HepG2 (cell line): Measurements from ENCODE around the gene VWA1. TPM values are rescaled to one million over a fixed set of nuclear protein-coding genes. Genes with fewer than 3 reads are reported as not detected.

Experiments used
- HES4 ChIP-seq: sonication (generic); formaldehyde crosslinking; IDR thresholded peaks from 2 replicates; pipeline ENCODE4 v1.9.0; 2021; ENCODE audit warnings: mild to moderate bottlenecking, missing genetic modification reagents, borderline replicate concordance
- KLF12 ChIP-seq: sonication (generic); formaldehyde crosslinking; IDR thresholded peaks from 2 replicates; pipeline ENCODE4 v1.4.0; 2020; ENCODE audit warnings: missing genetic modification reagents, borderline replicate concordance
- MED8 ChIP-seq: sonication (generic); formaldehyde crosslinking; IDR thresholded peaks from 2 replicates; pipeline ENCODE4 v1.8.1; 2023; ENCODE audit warnings: mild to moderate bottlenecking, missing genetic modification reagents; ENCODE audit not compliant: insufficient replicate concordance
- NFKB2 ChIP-seq: sonication (generic); formaldehyde crosslinking; IDR thresholded peaks from 2 replicates; pipeline ENCODE4 v1.4.0; 2020; ENCODE audit warnings: missing genetic modification reagents, borderline replicate concordance
- POLR2AphosphoS5 ChIP-seq: IDR thresholded peaks from 2 replicates; pipeline ENCODE4 v1.6.1; 2012; ENCODE audit warnings: low read depth, low read length
- PTBP1 ChIP-seq: fragments of 200-400 bp; formaldehyde crosslinking; IDR thresholded peaks from 2 replicates; pipeline ENCODE4 v1.6.1; 2018; ENCODE audit warnings: low read length, low read depth; ENCODE audit not compliant: poor library complexity, severe bottlenecking
- SAFB2 ChIP-seq: sonication (generic); formaldehyde crosslinking; IDR thresholded peaks from 2 replicates; pipeline ENCODE4 v1.5.1; 2020; ENCODE audit warnings: missing genetic modification reagents, low read depth, mild to moderate bottlenecking, borderline replicate concordance
- SPEN ChIP-seq: sonication (generic); formaldehyde crosslinking; IDR thresholded peaks from 2 replicates; pipeline ENCODE4 v1.5.1; 2020; ENCODE audit warnings: low read depth, mild to moderate bottlenecking, missing genetic modification reagents
- TGIF2 ChIP-seq: IDR thresholded peaks from 2 replicates; pipeline ENCODE4 v1.6.1; 2016; ENCODE audit warnings: control low read depth, missing compliant biosample characterization
- TMF1 ChIP-seq: sonication (generic); formaldehyde crosslinking; IDR thresholded peaks from 2 replicates; pipeline ENCODE4 v1.8.1; 2022; ENCODE audit warnings: low read depth, missing genetic modification reagents
- YEATS4 ChIP-seq: sonication (generic); formaldehyde crosslinking; IDR thresholded peaks from 2 replicates; pipeline ENCODE4 v1.4.0; 2020; ENCODE audit warnings: missing genetic modification reagents, borderline replicate concordance
- ZFP82 ChIP-seq: sonication (generic); formaldehyde crosslinking; IDR thresholded peaks from 2 replicates; pipeline ENCODE4 v1.5.1; 2020; ENCODE audit warnings: mild to moderate bottlenecking, missing genetic modification reagents, borderline replicate concordance
- ZNF253 ChIP-seq: sonication (generic); formaldehyde crosslinking; IDR thresholded peaks from 2 replicates; pipeline ENCODE4 v1.8.0; 2022; ENCODE audit warnings: mild to moderate bottlenecking, missing genetic modification reagents, borderline replicate concordance
- ZNF3 ChIP-seq: IDR thresholded peaks from 2 replicates; pipeline ENCODE4 v1.7.0; 2017; ENCODE audit warnings: inconsistent platforms
- ZNF441 ChIP-seq: sonication (generic); formaldehyde crosslinking; IDR thresholded peaks from 2 replicates; pipeline ENCODE4 v1.7.0; 2021; ENCODE audit warnings: missing genetic modification reagents, borderline replicate concordance
- ZNF556 ChIP-seq: sonication (generic); formaldehyde crosslinking; IDR thresholded peaks from 2 replicates; pipeline ENCODE4 v1.4.0; 2020; ENCODE audit warnings: mild to moderate bottlenecking, missing genetic modification reagents, borderline replicate concordance
- ZNF563 ChIP-seq: sonication (generic); formaldehyde crosslinking; IDR thresholded peaks from 2 replicates; pipeline ENCODE4 v1.8.0; 2022; ENCODE audit warnings: mild to moderate bottlenecking, moderate library complexity, missing genetic modification reagents
- ZNF567 ChIP-seq: sonication (generic); formaldehyde crosslinking; IDR thresholded peaks from 2 replicates; pipeline ENCODE4 v1.8.1; 2023; ENCODE audit warnings: mild to moderate bottlenecking, missing genetic modification reagents, borderline replicate concordance
- ZNF775 ChIP-seq: sonication (generic); formaldehyde crosslinking; IDR thresholded peaks from 2 replicates; pipeline ENCODE4 v1.4.0; 2020; ENCODE audit warnings: missing genetic modification reagents, mild to moderate bottlenecking, moderate library complexity, borderline replicate concordance
- polyA plus RNA-seq, 8 experiments: library from polyadenylated mRNA; depleted of rRNA in 3 of 8; stranded (reverse) in 7 of 8; unstranded in 1 of 8; fragments of >200 nt; fragmentation: Illumina TruSeq in 4 of 8; extraction: Trizol in 4 of 8; gene quantifications; 2 replicates each; pipeline versions ENCODE4 v1.2.1 to v1.2.3, GENCODE V29; 2011 to 2016; ENCODE audit warnings: low read depth in 4 of 8, missing spikeins in 1 of 8, mixed read lengths in 1 of 8; ENCODE audit not compliant: insufficient read depth in 1 of 8
- total RNA-seq, 5 experiments: library from RNA; depleted of rRNA; stranded (reverse); fragments of >200 nt; fragmentation: Illumina TruSeq; extraction: Trizol; gene quantifications; 2 replicates each; pipeline ENCODE4 v1.2.3, GENCODE V29; 2016; ENCODE audit warnings: low read depth in 1 of 5
- TF ChIP-seq, protein P1 (sequence below): sonication (generic); formaldehyde crosslinking; IDR thresholded peaks from 2 replicates; pipeline ENCODE4 v1.8.1; 2023; ENCODE audit warnings: missing genetic modification reagents, mild to moderate bottlenecking, borderline replicate concordance
- TF ChIP-seq, protein P2 (sequence below): sonication (generic); formaldehyde crosslinking; IDR thresholded peaks from 2 replicates; pipeline ENCODE4 v1.5.0; 2020; ENCODE audit warnings: missing genetic modification reagents, mild to moderate bottlenecking, borderline replicate concordance
- TF ChIP-seq, protein P3 (sequence below): sonication (generic); formaldehyde crosslinking; IDR thresholded peaks from 2 replicates; pipeline ENCODE4 v1.4.0; 2020; ENCODE audit warnings: missing genetic modification reagents; ENCODE audit errors: not compliant biosample characterization
- TF ChIP-seq, protein P4 (sequence below): sonication (generic); IDR thresholded peaks from 2 replicates; pipeline ENCODE4 v1.6.1; 2016; ENCODE audit warnings: low read depth, borderline replicate concordance
- TF ChIP-seq, protein P5 (sequence below): IDR thresholded peaks from 2 replicates; pipeline ENCODE4 v1.6.1; 2018; ENCODE audit warnings: missing genetic modification reagents, mild to moderate bottlenecking, missing compliant biosample characterization
- TF ChIP-seq, protein P6 (sequence below): sonication (generic); formaldehyde crosslinking; IDR thresholded peaks from 2 replicates; pipeline ENCODE4 v1.4.0; 2020; ENCODE audit warnings: mild to moderate bottlenecking, low read depth, missing genetic modification reagents

VWA1 gene
- total and polyA plus RNA-seq, 2 of the 13 experiments (the other 11 are each of a cell fraction or from before 2014, with no cell fraction given): 40.9 to 57.5 TPM

DNA sequence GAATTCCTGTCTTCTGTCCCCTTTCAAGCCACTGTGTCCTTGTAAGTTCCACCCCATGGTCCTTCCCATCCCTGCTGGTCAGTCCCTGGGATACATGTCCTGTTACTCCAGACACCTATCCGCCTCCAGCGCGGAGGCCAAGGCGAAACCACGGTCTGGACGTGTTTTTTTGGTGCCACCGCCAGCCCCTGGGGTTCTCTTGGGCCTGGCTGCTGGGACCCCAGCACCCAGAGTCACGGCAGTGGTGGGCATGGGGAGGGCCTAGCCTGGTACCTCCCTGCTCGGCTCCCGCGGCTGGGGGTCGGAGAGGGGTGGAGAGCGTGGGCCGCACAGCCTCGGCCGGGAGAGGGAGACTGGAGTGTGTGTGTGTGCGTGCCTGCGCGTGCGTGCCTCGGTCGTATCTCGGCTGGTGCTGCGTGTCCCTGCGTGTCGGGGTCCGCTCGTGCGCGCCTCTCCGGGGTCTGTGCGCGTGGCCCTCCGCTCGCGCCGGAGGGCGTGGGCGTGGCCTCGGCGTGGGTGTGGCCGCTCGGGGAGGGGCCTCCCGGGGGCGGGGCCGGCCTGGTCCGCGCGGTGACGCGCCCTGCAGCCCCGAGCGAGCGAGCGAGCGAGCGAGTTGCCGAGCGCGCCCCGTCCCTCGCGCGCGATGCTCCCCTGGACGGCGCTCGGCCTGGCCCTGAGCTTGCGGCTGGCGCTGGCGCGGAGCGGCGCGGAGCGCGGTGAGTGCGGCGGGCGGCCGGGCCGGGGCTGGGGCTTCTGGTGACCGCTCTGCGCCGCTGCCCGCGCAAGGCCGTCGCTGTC is at the start of gene VWA1 (continued):
- TF ChIP-seq MED8 (no peak), POLR2AphosphoS5 (peak; percentile 67), ZNF441 (CRISPR knock-in tag) (peak; percentile 87), SPEN (peak; percentile 64), YEATS4 (CRISPR knock-in tag) (peak; percentile 60; the same call in 1 of the 2 replicates), SAFB2 (CRISPR knock-in tag) (peak; percentile 96), PTBP1 (no peak), ZNF253 (no peak), ZNF3 (no peak), ZFP82 (CRISPR knock-in tag) (peak; percentile 48; the same call in 1 of the 2 replicates), TMF1 (CRISPR knock-in tag) (no peak), HES4 (CRISPR knock-in tag) (peak; percentile 42), TGIF2 (CRISPR knock-in tag) (no peak; the same call in 1 of the 2 replicates), ZNF563 (CRISPR knock-in tag) (peak; percentile 58; the same call in 1 of the 2 replicates), NFKB2 (CRISPR knock-in tag) (no peak), ZNF556 (CRISPR knock-in tag) (peak; percentile 30; the same call in 1 of the 2 replicates), ZNF775 (CRISPR knock-in tag) (no peak), ZNF567 (peak; percentile 72; the same call in 1 of the 2 replicates), KLF12 (CRISPR knock-in tag) (0 out of 2 replicates have a peak, but pooled peaks have one; percentile 32)
- TF ChIP-seq, protein P1, sequence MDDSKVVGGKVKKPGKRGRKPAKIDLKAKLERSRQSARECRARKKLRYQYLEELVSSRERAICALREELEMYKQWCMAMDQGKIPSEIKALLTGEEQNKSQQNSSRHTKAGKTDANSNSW (CRISPR knock-in tag): 0 out of 2 replicates have a peak, but pooled peaks have one; percentile 81
- TF ChIP-seq, protein P2, sequence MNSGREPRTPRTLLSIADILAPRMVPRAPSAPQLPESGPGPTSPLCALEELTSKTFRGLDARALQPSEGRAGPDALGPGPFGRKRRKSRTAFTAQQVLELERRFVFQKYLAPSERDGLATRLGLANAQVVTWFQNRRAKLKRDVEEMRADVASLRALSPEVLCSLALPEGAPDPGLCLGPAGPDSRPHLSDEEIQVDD (CRISPR knock-in tag): peak; percentile 49; the same call in 1 of the 2 replicates
- TF ChIP-seq, protein P3, sequence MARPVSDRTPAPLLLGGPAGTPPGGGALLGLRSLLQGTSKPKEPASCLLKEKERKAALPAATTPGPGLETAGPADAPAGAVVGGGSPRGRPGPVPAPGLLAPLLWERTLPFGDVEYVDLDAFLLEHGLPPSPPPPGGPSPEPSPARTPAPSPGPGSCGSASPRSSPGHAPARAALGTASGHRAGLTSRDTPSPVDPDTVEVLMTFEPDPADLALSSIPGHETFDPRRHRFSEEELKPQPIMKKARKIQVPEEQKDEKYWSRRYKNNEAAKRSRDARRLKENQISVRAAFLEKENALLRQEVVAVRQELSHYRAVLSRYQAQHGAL: peak; percentile 0
- TF ChIP-seq, protein P4, sequence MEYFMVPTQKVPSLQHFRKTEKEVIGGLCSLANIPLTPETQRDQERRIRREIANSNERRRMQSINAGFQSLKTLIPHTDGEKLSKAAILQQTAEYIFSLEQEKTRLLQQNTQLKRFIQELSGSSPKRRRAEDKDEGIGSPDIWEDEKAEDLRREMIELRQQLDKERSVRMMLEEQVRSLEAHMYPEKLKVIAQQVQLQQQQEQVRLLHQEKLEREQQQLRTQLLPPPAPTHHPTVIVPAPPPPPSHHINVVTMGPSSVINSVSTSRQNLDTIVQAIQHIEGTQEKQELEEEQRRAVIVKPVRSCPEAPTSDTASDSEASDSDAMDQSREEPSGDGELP: no peak
- TF ChIP-seq, protein P5, sequence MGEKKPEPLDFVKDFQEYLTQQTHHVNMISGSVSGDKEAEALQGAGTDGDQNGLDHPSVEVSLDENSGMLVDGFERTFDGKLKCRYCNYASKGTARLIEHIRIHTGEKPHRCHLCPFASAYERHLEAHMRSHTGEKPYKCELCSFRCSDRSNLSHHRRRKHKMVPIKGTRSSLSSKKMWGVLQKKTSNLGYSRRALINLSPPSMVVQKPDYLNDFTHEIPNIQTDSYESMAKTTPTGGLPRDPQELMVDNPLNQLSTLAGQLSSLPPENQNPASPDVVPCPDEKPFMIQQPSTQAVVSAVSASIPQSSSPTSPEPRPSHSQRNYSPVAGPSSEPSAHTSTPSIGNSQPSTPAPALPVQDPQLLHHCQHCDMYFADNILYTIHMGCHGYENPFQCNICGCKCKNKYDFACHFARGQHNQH (CRISPR knock-in tag): 0 out of 2 replicates have a peak, but pooled peaks have one; percentile 15
- TF ChIP-seq, protein P6, sequence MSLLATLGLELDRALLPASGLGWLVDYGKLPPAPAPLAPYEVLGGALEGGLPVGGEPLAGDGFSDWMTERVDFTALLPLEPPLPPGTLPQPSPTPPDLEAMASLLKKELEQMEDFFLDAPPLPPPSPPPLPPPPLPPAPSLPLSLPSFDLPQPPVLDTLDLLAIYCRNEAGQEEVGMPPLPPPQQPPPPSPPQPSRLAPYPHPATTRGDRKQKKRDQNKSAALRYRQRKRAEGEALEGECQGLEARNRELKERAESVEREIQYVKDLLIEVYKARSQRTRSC (CRISPR knock-in tag): 0 out of 2 replicates have a peak, but pooled peaks have one; percentile 42
